Measurements from ENCODE around the gene SMIM27.

SMIM27 gene

GRCh38 chr9:32552172-32552872 is at the start of gene SMIM27, which contains the start of gene TOPORS:
SMIM27 (plus strand) TSS chr9:32552327; CDS start chr9:32552435, 108 bp downstream.
TOPORS (minus strand) TSS chr9:32552586; CDS start chr9:32552436, 150 bp downstream.
- H3K27me3 ChIP-seq (ENCODE audit: insufficient read depth, low read length, poor library complexity) = no peaks in the 10 kb centered on the region
- peaks cover 25% of the 10 kb centered on the region for H4K20me1 ChIP-seq (ENCODE audit: insufficient read depth, low read length)
- no peak for TF ChIP-seq EZH2 (IDR thresholded peaks at IDR 0.05; ENCODE audit: borderline replicate concordance, low read depth, low read length, severe bottlenecking)
- TF ChIP-seq CTCF (IDR thresholded peaks at IDR 0.05; ENCODE audit: borderline replicate concordance, extremely low read depth, low read length, poor library complexity, severe bottlenecking) = peak; percentile 5
- peak within 1 kb of the TSS; percentile 68 to 83 for H3K4me3 ChIP-seq (ENCODE audit: low read depth in 1 of 2, low read length in 2 of 2)
- H3K27ac ChIP-seq (ENCODE audit: low read length) = peak within 1 kb of the TSS; percentile 93
- H3K79me2 ChIP-seq (ENCODE audit: insufficient read depth, low read length) = peaks cover 89% of the 10 kb centered on the region
- peak; percentile 89 for DNase-seq
- ATAC-seq (ENCODE audit: insufficient read depth, low read depth) = peak; percentile 73
- peak within 1 kb of the TSS; percentile 71 for H3K4me2 ChIP-seq (ENCODE audit: insufficient read depth, low read length)
- H3K9ac ChIP-seq (ENCODE audit: low read depth, low read length) = peak within 1 kb of the TSS; percentile 89
- H3K4me1 ChIP-seq (ENCODE audit: insufficient read depth, low read length) = peaks cover 38% of the 10 kb centered on the region
- H3K36me3 ChIP-seq (ENCODE audit: insufficient read depth, low read length) = peaks cover 13% of the 10 kb centered on the region
- H2AFZ ChIP-seq (ENCODE audit: low read depth, low read length) = peak within 1 kb of the TSS; percentile 89
- H3K9me3 ChIP-seq (ENCODE audit: insufficient read depth, low read length, severe bottlenecking) = no peaks in the 10 kb centered on the region

GRCh38 chr9:32502464-32502863 is 49.7 kb upstream of the SMIM27 start:
- ATAC-seq (ENCODE audit: insufficient read depth, low read depth) (no peak), DNase-seq (no peak)
- Histone ChIP-seq H3K9ac (ENCODE audit: low read depth, low read length) (no peak overlapping the region), H4K20me1 (ENCODE audit: insufficient read depth, low read length) (no peaks in the 10 kb centered on the region), H3K79me2 (ENCODE audit: insufficient read depth, low read length) (no peaks in the 10 kb centered on the region), H3K36me3 (ENCODE audit: insufficient read depth, low read length) (peaks cover 9% of the 10 kb centered on the region; the same call in 1 of the 2 replicates), H3K27me3 (ENCODE audit: insufficient read depth, low read length, poor library complexity) (no peaks in the 10 kb centered on the region), H2AFZ (ENCODE audit: low read depth, low read length) (no peak overlapping the region), H3K4me3 (ENCODE audit: low read depth in 1 of 2, low read length in 2 of 2) (no peak overlapping the region), H3K27ac (ENCODE audit: low read length) (no peak overlapping the region), H3K4me2 (ENCODE audit: insufficient read depth, low read length) (no peak overlapping the region), H3K9me3 (ENCODE audit: insufficient read depth, low read length, severe bottlenecking) (no peaks in the 10 kb centered on the region), H3K4me1 (ENCODE audit: insufficient read depth, low read length) (no peaks in the 10 kb centered on the region)
- TF ChIP-seq EZH2 (IDR thresholded peaks at IDR 0.05; ENCODE audit: borderline replicate concordance, low read depth, low read length, severe bottlenecking) (no peak), CTCF (IDR thresholded peaks at IDR 0.05; ENCODE audit: borderline replicate concordance, extremely low read depth, low read length, poor library complexity, severe bottlenecking) (no peak)

- Histone ChIP-seq H3K27me3 (ENCODE audit: insufficient read depth, low read length, poor library complexity) (no peaks in the 10 kb centered on the region), H3K27ac (ENCODE audit: low read length) (no peak overlapping the region), H3K4me1 (ENCODE audit: insufficient read depth, low read length) (no peaks in the 10 kb centered on the region), H3K79me2 (ENCODE audit: insufficient read depth, low read length) (no peaks in the 10 kb centered on the region), H4K20me1 (ENCODE audit: insufficient read depth, low read length) (no peaks in the 10 kb centered on the region), H3K9ac (ENCODE audit: low read depth, low read length) (no peak overlapping the region), H3K4me3 (ENCODE audit: low read depth in 1 of 2, low read length in 2 of 2) (no peak overlapping the region), H3K36me3 (ENCODE audit: insufficient read depth, low read length) (peaks cover 7% of the 10 kb centered on the region; the same call in 1 of the 2 replicates), H2AFZ (ENCODE audit: low read depth, low read length) (no peak overlapping the region), H3K4me2 (ENCODE audit: insufficient read depth, low read length) (no peak overlapping the region), H3K9me3 (ENCODE audit: insufficient read depth, low read length, severe bottlenecking) (no peaks in the 10 kb centered on the region)
- DNase-seq = no peak
- ATAC-seq (ENCODE audit: insufficient read depth, low read depth) = no peak
- TF ChIP-seq EZH2 (IDR thresholded peaks at IDR 0.05; ENCODE audit: borderline replicate concordance, low read depth, low read length, severe bottlenecking) = no peak
- no peak for TF ChIP-seq CTCF (IDR thresholded peaks at IDR 0.05; ENCODE audit: borderline replicate concordance, extremely low read depth, low read length, poor library complexity, severe bottlenecking)
Measured at GRCh38 chr9:32503008-32503407, 49.1 kb upstream of the SMIM27 start.
